ENCODE data around the gene CELF4. TPM values are rescaled to one million over a fixed set of nuclear protein-coding genes. Genes with fewer than 3 reads are reported as not detected.

The CELF4 gene
- total and polyA plus RNA-seq, 2 donors (not counting 3 experiments of a cell fraction or from before 2014, with no cell fraction given), result not detected

- Histone ChIP-seq H4K20me1 (replicated peaks; ENCODE audit: control insufficient read depth, extremely low read depth, insufficient read depth, low read length) (no peaks in the 10 kb centered on the region), H3K4me2 (ENCODE audit: insufficient read depth, low read length) (no peak overlapping the region), H3K79me2 (ENCODE audit: control insufficient read depth, insufficient read depth, low read length) (no peaks in the 10 kb centered on the region), H3K9ac (replicated peaks; ENCODE audit: extremely low read depth, insufficient read depth, low read length) (no peak overlapping the region), H3K27me3 (ENCODE audit: control insufficient read depth in 2 of 2, insufficient read depth in 2 of 2, low read length in 2 of 2) (no peaks in the 10 kb centered on the region), H3K36me3 (ENCODE audit: control insufficient read depth in 2 of 2, extremely low read depth in 1 of 2, insufficient read depth in 2 of 2, low read length in 2 of 2) (no peaks in the 10 kb centered on the region), H3K9me1 (replicated peaks; ENCODE audit: control insufficient read depth, extremely low read depth, insufficient read depth, low read length) (no peaks in the 10 kb centered on the region), H2AFZ (ENCODE audit: low read depth, low read length) (no peak overlapping the region), H3K27ac (ENCODE audit: insufficient read depth, low read depth, low read length) (no peak overlapping the region), H3K4me1 (ENCODE audit: control insufficient read depth, extremely low read depth, insufficient read depth, low read length) (no peaks in the 10 kb centered on the region), H3K4me3 (replicated peaks in 1 of 3; ENCODE audit: insufficient read depth in 1 of 3, low read depth in 1 of 3, low read length in 3 of 3) (no peak overlapping the region), H3K9me3 (replicated peaks; ENCODE audit: control insufficient read depth, insufficient read depth, low read length) (no peaks in the 10 kb centered on the region)
- no peak for FAIRE-seq
- dilution Hi-C loops (cut with MboI; ENCODE audit: extremely low pct_ligation_motif_present, low sequenced_read_pairs) (no loop called here), intact Hi-C loops (cut with micrococcal nuclease) (no loop called here)
- no peak for DNase-seq (ENCODE audit: low read depth, low spot score)
- TF ChIP-seq POLR2A (IDR thresholded peaks at IDR 0.05; ENCODE audit: low read depth, low read length) (no peak), POLR2AphosphoS5 (IDR thresholded peaks at IDR 0.05; ENCODE audit: insufficient read depth, low read depth, low read length) (no peak), MAX (IDR thresholded peaks at IDR 0.05; ENCODE audit: insufficient read depth, insufficient read length) (no peak), MYC (IDR thresholded peaks at IDR 0.05; ENCODE audit: low read depth, low read length) (no peak), GATA2 (IDR thresholded peaks at IDR 0.05; ENCODE audit: insufficient read depth, insufficient read length, low read depth, low read length) (no peak), FOS (IDR thresholded peaks at IDR 0.05; ENCODE audit: borderline replicate concordance, insufficient read depth, low read length) (no peak), JUN (IDR thresholded peaks at IDR 0.05; ENCODE audit: borderline replicate concordance, insufficient read depth, insufficient read length, low read depth) (no peak), CTCF (IDR thresholded peaks at IDR 0.05; ENCODE audit: extremely low read depth in 1 of 2, insufficient read depth in 1 of 2, low read depth in 1 of 2, low read length in 2 of 2) (no peak), EZH2 (IDR thresholded peaks at IDR 0.05; ENCODE audit: borderline replicate concordance, low read depth, low read length, severe bottlenecking) (no peak)
- no TSS peak for BruUV-seq (replicated peaks)
- POLR2A ChIA-PET, result no interaction called here
- CTCF ChIA-PET, result interaction anchor here (1.1 kb wide), 1 partner anchor 16 kb away, joined by 3 read pairs; no protein-coding TSS in a partner anchor
These were observed 164.8 kb downstream of the CELF4 start for GRCh38 chr18:37400802-37401201.
